RWPE2 (cell line): ENCODE measurements around the gene PARP16.

Source experiments
- ATAC-seq: fragments of 200-7000 bp; cut with Tn5 transposase; 3 replicates; pipeline ENCODE4 v1.9.1; 2021; ENCODE audit warnings: low read depth
- DNase-seq: peaks from one replicate; pipeline ENCODE4 v3.0.0-alpha.2; 2020; ENCODE audit warnings: low spot score
- H3K27ac ChIP-seq: fragments of 450-650 bp; 2 replicates; pipeline ENCODE4 v1.5.1; 2017; ENCODE audit warnings: mild to moderate bottlenecking; ENCODE audit not compliant: poor library complexity, severe bottlenecking
- H3K27me3 ChIP-seq: fragments of 250-450 bp; sonication (Bioruptor Pico); 2 replicates; pipeline ENCODE4 v1.5.1; 2021; ENCODE audit warnings: mild to moderate bottlenecking, moderate library complexity; ENCODE audit not compliant: insufficient read depth, poor library complexity, severe bottlenecking
- H3K36me3 ChIP-seq: fragments of 250-450 bp; sonication (Bioruptor Pico); 2 replicates; pipeline ENCODE4 v1.5.1; 2020; ENCODE audit warnings: low read depth, mild to moderate bottlenecking, moderate library complexity
- H3K4me1 ChIP-seq: fragments of 250-450 bp; sonication (Bioruptor Pico); 2 replicates; pipeline ENCODE4 v1.5.1; 2021; ENCODE audit warnings: mild to moderate bottlenecking, moderate library complexity; ENCODE audit not compliant: insufficient read depth, poor library complexity, severe bottlenecking
- H3K4me3 ChIP-seq: fragments of 250-450 bp; sonication (Bioruptor Pico); 2 replicates; pipeline ENCODE4 v1.5.1; 2021; ENCODE audit warnings: mild to moderate bottlenecking, moderate library complexity; ENCODE audit not compliant: severe bottlenecking
- H3K9me3 ChIP-seq: fragments of 250-450 bp; sonication (Bioruptor Pico); 2 replicates; pipeline ENCODE4 v1.5.1; 2021; ENCODE audit warnings: mild to moderate bottlenecking, moderate library complexity; ENCODE audit not compliant: severe bottlenecking
- CTCF ChIP-seq: fragments of 450-650 bp; IDR thresholded peaks from one replicate; pipeline ENCODE4 v1.5.1; 2017; ENCODE audit warnings: mild to moderate bottlenecking, moderate library complexity; ENCODE audit not compliant: poor library complexity, severe bottlenecking

The PARP16 gene

GRCh38 chr15:65302061-65302460 is 15.4 kb upstream of the PARP16 start:
- Histone ChIP-seq H3K27me3 (no peaks in the 10 kb centered on the region), H3K4me3 (no peak overlapping the region), H3K36me3 (no peaks in the 10 kb centered on the region), H3K4me1 (peaks cover 5% of the 10 kb centered on the region), H3K27ac (no peak overlapping the region), H3K9me3 (no peaks in the 10 kb centered on the region)
- ATAC-seq (no peak), DNase-seq (no peak)
- TF ChIP-seq CTCF: no peak

- no peak overlapping the region for H3K27ac ChIP-seq
- no peak overlapping the region for H3K4me3 ChIP-seq
- H3K36me3 ChIP-seq: no peaks in the 10 kb centered on the region
- ATAC-seq: no peak
- TF ChIP-seq CTCF: no peak
- peaks cover 8% of the 10 kb centered on the region for H3K4me1 ChIP-seq
- H3K27me3 ChIP-seq: no peaks in the 10 kb centered on the region
- no peaks in the 10 kb centered on the region for H3K9me3 ChIP-seq
- DNase-seq: no peak
Measured at GRCh38 chr15:65300924-65301441, 14.3 kb upstream of the PARP16 start.

GRCh38 chr15:65298731-65299130 is 12.0 kb upstream of the PARP16 start:
- TF ChIP-seq CTCF: no peak
- DNase-seq (no peak), ATAC-seq (no peak)
- Histone ChIP-seq H3K27ac (no peak overlapping the region), H3K36me3 (no peaks in the 10 kb centered on the region), H3K4me3 (no peak overlapping the region), H3K27me3 (no peaks in the 10 kb centered on the region), H3K4me1 (peaks cover 10% of the 10 kb centered on the region), H3K9me3 (no peaks in the 10 kb centered on the region)

GRCh38 chr15:65292938-65293518 is 6.3 kb upstream of the PARP16 start:
- Histone ChIP-seq H3K9me3 (no peaks in the 10 kb centered on the region), H3K36me3 (no peaks in the 10 kb centered on the region), H3K27ac (no peak overlapping the region), H3K4me1 (peaks cover 5% of the 10 kb centered on the region), H3K4me3 (no peak overlapping the region), H3K27me3 (no peaks in the 10 kb centered on the region)
- no peak for ATAC-seq
- no peak for TF ChIP-seq CTCF
- no peak for DNase-seq

GRCh38 chr15:65290228-65290627 is 3.5 kb upstream of the PARP16 start:
- no peak for TF ChIP-seq CTCF
- no peak for DNase-seq
- no peaks in the 10 kb centered on the region for H3K36me3 ChIP-seq
- no peaks in the 10 kb centered on the region for H3K27me3 ChIP-seq
- peaks cover 8% of the 10 kb centered on the region for H3K4me1 ChIP-seq
- H3K9me3 ChIP-seq: no peaks in the 10 kb centered on the region
- no peak for ATAC-seq
- no peak overlapping the region for H3K4me3 ChIP-seq
- H3K27ac ChIP-seq: no peak overlapping the region
